H1 (cell line): Measurements from ENCODE around the gene ACP3. TPM values are rescaled to one million over a fixed set of nuclear protein-coding genes. Genes with fewer than 3 reads are reported as not detected.

Source experiments
- CTCF ChIP-seq, 3 experiments: IDR thresholded peaks; 1 replicate in 2 of 3; 2 replicates in 1 of 3; pipeline versions ENCODE4 v1.5.1 to v1.6.1; 2011; ENCODE audit warnings: low read length in 3 of 3, mild to moderate bottlenecking in 3 of 3, inconsistent platforms in 2 of 3, low read depth in 1 of 3, moderate library complexity in 1 of 3; ENCODE audit not compliant: insufficient read depth in 1 of 3; ENCODE audit errors: control extremely low read depth in 1 of 3
- ZNF274 ChIP-seq: IDR thresholded peaks from 2 replicates; pipeline ENCODE4 v1.7.0; 2012; ENCODE audit warnings: low read length, borderline replicate concordance; ENCODE audit errors: extremely low read depth
- polyA plus RNA-seq, 7 experiments: library from polyadenylated mRNA; depleted of rRNA in 3 of 7; stranded (reverse) in 5 of 7; unstranded in 2 of 7; fragments of >200 nt in 5 of 7; fragments of 200-250 nt in 2 of 7; gene quantifications; 1 replicate in 5 of 7; 2 replicates in 1 of 7; 4 replicates in 1 of 7; pipeline versions ENCODE4 v1.2.1 to v1.2.3, GENCODE V29; 2011 to 2013; ENCODE audit warnings: missing spikeins in 2 of 7, mixed read lengths in 2 of 7
- total RNA-seq: library from RNA; stranded (reverse); fragmentation: NEBNext Ultra II Directional; extraction: Animal tissue kit (Norgen Biotek cat#: 25700); gene quantifications from 2 replicates; pipeline ENCODE4 v1.2.1, GENCODE V29; 2021

The ACP3 gene
- total and polyA plus RNA-seq, 2 of the 8 experiments (the other 6 are each of a cell fraction or from before 2014, with no cell fraction given): 1.2 to 1.4 TPM

GRCh38 chr3:132279030-132279429, 38.2 kb upstream of the ACP3 start (continued):
- TF ChIP-seq CTCF (IDR thresholded peaks at IDR 0.05; ENCODE audit: control extremely low read depth in 1 of 3, insufficient read depth in 1 of 3, low read depth in 1 of 3, low read length in 3 of 3): no peak
- TF ChIP-seq ZNF274: no peak
